ENCODE results near the gene CALR3. TPM values are rescaled to one million over a fixed set of nuclear protein-coding genes. Genes with fewer than 3 reads are reported as not detected.

CALR3 gene
- total and polyA plus RNA-seq, 2 of the 13 experiments (the other 11 are each of a cell fraction or from before 2014, with no cell fraction given), result not detected

GRCh38 chr19:16429759-16430091 is 66.2 kb downstream of the CALR3 start (continued):
- TF ChIP-seq TGIF2 (CRISPR knock-in tag; IDR thresholded peaks at IDR 0.05) (no peak), ZNF501 (CRISPR knock-in tag; IDR thresholded peaks at IDR 0.05) (no peak)

GRCh38 chr19:16429066-16429758 is 66.8 kb downstream of the CALR3 start:
- no TSS peak for BruUV-seq (replicated peaks)
- H3K4me2 ChIP-seq (ENCODE audit: low read depth, low read length), result no peak overlapping the region
- CTCF ChIA-PET (ENCODE audit: low intra/inter-chr PET ratio, low total read pairs), result no interaction called here
- H4K20me1 ChIP-seq (ENCODE audit: insufficient read depth, low read length), result no peaks in the 10 kb centered on the region
- no peak; the same call in 2 of the 3 replicates for ATAC-seq
- H3K9ac ChIP-seq (ENCODE audit: insufficient read depth, low read depth, low read length), result no peak overlapping the region
- H3K4me1 ChIP-seq (ENCODE audit: insufficient read depth, low read length), result peaks cover 11% of the 10 kb centered on the region
- POLR2A ChIA-PET, result no interaction called here
- peaks cover 12 to 49% of the 10 kb centered on the region in 2 experiments for H3K36me3 ChIP-seq (replicated peaks in 1 of 2; ENCODE audit: control insufficient read depth in 1 of 2, insufficient read depth in 2 of 2, low read length in 2 of 2)
- no peak for FAIRE-seq
- WGBS (ENCODE audit: low lambda C conversion rate), result 93% methylated on average over 5 of the region's 13 CpGs
- H3K27me3 ChIP-seq (ENCODE audit: control insufficient read depth in 1 of 2, insufficient read depth in 2 of 2, low read length in 2 of 2), result no peaks in the 10 kb centered on the region
- H3K4me3 ChIP-seq (replicated peaks in 1 of 3; ENCODE audit: insufficient read depth in 1 of 3, low read depth in 2 of 3, low read length in 3 of 3), result no peak overlapping the region
- no peaks in the 10 kb centered on the region for H3K79me2 ChIP-seq (ENCODE audit: insufficient read depth, low read length)
- H3K9me3 ChIP-seq (ENCODE audit: low read length), result no peaks in the 10 kb centered on the region
- TF ChIP-seq HDAC6 (IDR thresholded peaks at IDR 0.05; ENCODE audit: low read depth, low read length) (no peak), AGO2 (optimal IDR thresholded peaks at IDR 0.05; ENCODE audit: low read depth, low read length) (peak; percentile 44)
- intact Hi-C loops (cut with micrococcal nuclease; ENCODE audit: unreplicated experiment) (no loop called here), in situ Hi-C loops (cut with HindIII; ENCODE audit: extremely low pct_ligation_motif_present, low pct_unique_long_range_greater_than_20kb) (no loop called here)
- no peak for DNase-seq (ENCODE audit: low spot score)
- no peak overlapping the region for H2AFZ ChIP-seq (ENCODE audit: low read length)
- no peak overlapping the region for H3K27ac ChIP-seq (ENCODE audit: extremely low read length, insufficient read depth, low read length)

Small RNA genes within 50 kb of the gene (small RNA-seq; reads per million reads assigned to genes)
- 0 reads per million in 3 experiments for gene RN7SL146P (ENCODE audit: insufficient read depth in 2 of 3, insufficient read length in 3 of 3, low read depth in 2 of 3, low replicate concordance in 1 of 3)

Other genes starting within 250 kb of the CALR3 start
- gene KLF2, start 171.3 kb downstream of the CALR3 start, total RNA-seq (2016; rRNA removed; fragmentation: Illumina TruSeq; extraction: Trizol), result not detected in 2 replicates
- gene KLF2, start 171.3 kb downstream of the CALR3 start, polyA plus RNA-seq (2011; rRNA removed), result 0.05 TPM in 1 of 2 replicates, not detected in the other
- gene EPS15L1, start 24.2 kb downstream of the CALR3 start, total RNA-seq (2016; rRNA removed; fragmentation: Illumina TruSeq; extraction: Trizol), result 7.0 and 8.6 TPM in 2 replicates
- gene EPS15L1, start 24.2 kb downstream of the CALR3 start, polyA plus RNA-seq (2011; rRNA removed), result 14.0 and 16.5 TPM in 2 replicates
- gene C19orf44, start 227 bp upstream of the CALR3 start, total RNA-seq (2016; rRNA removed; fragmentation: Illumina TruSeq; extraction: Trizol), result 3.6 and 4.3 TPM in 2 replicates
- 3.2 and 4.1 TPM in 2 replicates for gene C19orf44, start 227 bp upstream of the CALR3 start, polyA plus RNA-seq (2011; rRNA removed)
- gene CHERP, start 46.3 kb upstream of the CALR3 start, total RNA-seq (2016; rRNA removed; fragmentation: Illumina TruSeq; extraction: Trizol), result 4.3 and 9.1 TPM in 2 replicates
- gene CHERP, start 46.3 kb upstream of the CALR3 start, polyA plus RNA-seq (2011; rRNA removed), result 5.4 and 5.9 TPM in 2 replicates
- 17.2 and 21.2 TPM in 2 replicates for gene SLC35E1, start 76.2 kb upstream of the CALR3 start, total RNA-seq (2016; rRNA removed; fragmentation: Illumina TruSeq; extraction: Trizol)
- 46.5 and 48.0 TPM in 2 replicates for gene SLC35E1, start 76.2 kb upstream of the CALR3 start, polyA plus RNA-seq (2011; rRNA removed)
- gene MED26, start 132.0 kb upstream of the CALR3 start, total RNA-seq (2016; rRNA removed; fragmentation: Illumina TruSeq; extraction: Trizol), result 3.3 and 3.8 TPM in 2 replicates
- gene MED26, start 132.0 kb upstream of the CALR3 start, polyA plus RNA-seq (2011; rRNA removed), result 3.3 and 3.5 TPM in 2 replicates
- 67.4 and 74.9 TPM in 2 replicates for gene SMIM7, start 164.0 kb upstream of the CALR3 start, total RNA-seq (2016; rRNA removed; fragmentation: Illumina TruSeq; extraction: Trizol)
- 54.7 and 55.7 TPM in 2 replicates for gene SMIM7, start 164.0 kb upstream of the CALR3 start, polyA plus RNA-seq (2011; rRNA removed)
- 1.7 and 4.8 TPM in 2 replicates for gene TMEM38A, start 165.0 kb upstream of the CALR3 start, total RNA-seq (2016; rRNA removed; fragmentation: Illumina TruSeq; extraction: Trizol)
- 6.8 and 7.7 TPM in 2 replicates for gene TMEM38A, start 165.0 kb upstream of the CALR3 start, polyA plus RNA-seq (2011; rRNA removed)
- gene NWD1, start 223.7 kb upstream of the CALR3 start, total RNA-seq (2016; rRNA removed; fragmentation: Illumina TruSeq; extraction: Trizol), result not detected in 2 replicates
- gene NWD1, start 223.7 kb upstream of the CALR3 start, polyA plus RNA-seq (2011; rRNA removed), result not detected in 2 replicates